Activated CD4-positive, CD25-positive, alpha-beta regulatory T cell treated with anti-CD3 and anti-CD28 coated beads, Interleukin-2, amount 50 U/mL, for 72 hours (primary cell): ENCODE measurements around the gene SCARB1.

ENCODE experiments used
- DNase-seq: peaks from one replicate; pipeline ENCODE4 v3.0.0; 2021

SCARB1 gene

GRCh38 chr12:124741211-124741610, 122.5 kb downstream of the SCARB1 start:
- no peak for DNase-seq

DNA sequence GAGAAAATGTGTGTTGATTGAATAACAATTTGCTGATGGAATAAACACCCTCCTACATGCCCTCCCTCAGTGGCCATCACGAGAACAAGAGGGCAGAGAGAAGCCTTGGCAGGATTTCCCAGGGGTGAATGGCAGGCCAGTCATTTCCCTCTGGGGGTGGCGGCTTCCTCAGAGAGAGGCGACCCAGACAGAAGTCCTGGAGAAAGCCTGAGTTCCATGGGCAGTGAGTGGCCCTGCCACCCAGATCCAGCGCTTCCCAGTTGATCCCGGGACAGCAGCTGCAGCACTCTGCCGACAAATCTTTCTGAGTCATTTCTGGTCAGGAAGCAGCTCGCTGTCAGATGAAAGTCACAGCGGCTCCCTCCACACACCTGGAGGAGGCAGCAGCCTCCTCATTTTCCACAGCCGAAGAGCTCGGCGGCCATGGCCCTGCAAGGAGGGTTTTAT, 123.0 kb downstream of the SCARB1 start:
- no peak for DNase-seq

- DNase-seq: no peak
Measured at GRCh38 chr12:124739953-124740561, 123.6 kb downstream of the SCARB1 start.

- no peak for DNase-seq
Measured at GRCh38 chr12:124738636-124739467, 124.8 kb downstream of the SCARB1 start.

DNA sequence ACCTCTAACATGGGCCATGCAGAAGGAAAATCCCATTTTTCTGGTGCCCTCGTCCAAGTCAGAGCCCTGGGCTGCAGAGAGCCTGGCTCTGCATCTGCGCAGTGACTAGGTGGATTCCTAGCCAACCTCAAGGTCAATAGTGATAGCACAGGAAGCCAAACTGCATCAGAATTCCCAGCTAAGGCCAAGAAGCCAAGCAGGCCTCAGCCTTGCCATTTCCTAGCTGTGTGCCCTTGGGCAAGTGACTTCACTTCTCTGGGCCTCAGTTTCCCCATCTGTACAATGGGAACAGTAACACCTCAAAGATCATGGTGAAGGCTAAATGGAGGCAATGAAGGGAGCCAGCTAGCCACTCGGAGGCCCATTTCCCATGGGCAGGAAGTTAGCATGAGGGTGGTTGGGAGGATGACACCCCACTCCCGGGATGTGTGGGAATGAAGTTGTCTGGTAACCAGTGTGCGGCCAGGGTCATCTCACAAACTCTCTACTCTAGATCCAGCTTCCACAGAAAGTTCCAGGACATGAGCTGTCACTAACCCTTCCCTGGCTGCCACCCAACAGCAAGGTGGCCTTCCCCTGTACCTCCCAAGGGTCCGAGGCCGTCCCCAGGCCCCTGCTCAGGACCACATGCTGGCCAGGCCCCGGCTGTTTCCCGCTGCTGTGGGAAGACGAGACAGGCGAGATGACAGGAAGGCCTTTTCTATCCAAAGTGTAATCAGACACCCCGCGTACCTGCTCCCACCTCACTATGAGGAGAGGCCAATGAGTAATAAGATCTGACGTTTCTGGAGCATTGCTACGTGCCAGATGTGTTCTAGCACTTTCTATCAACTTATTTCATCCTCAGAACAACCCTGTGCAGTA, 125.7 kb downstream of the SCARB1 start:
- no peak for DNase-seq

DNA sequence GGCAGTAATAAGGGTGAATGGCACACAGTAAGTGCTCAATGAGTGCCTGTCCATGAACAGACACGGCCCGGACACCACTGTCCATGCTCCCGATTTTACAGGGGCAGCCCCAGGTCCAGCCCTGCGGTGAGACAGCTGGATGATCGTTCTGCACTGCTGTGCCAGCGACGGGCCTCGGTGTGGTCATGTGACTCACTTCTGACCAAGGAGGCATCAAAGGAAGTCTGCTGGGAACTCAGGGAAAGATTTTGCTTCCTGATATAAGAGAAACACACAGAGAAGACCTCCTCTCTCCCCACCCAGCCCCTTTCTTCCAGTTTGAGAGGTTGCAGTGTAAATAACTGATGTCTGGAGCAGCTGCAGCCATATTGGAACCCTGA, 126.6 kb downstream of the SCARB1 start:
- DNase-seq: no peak

DNA sequence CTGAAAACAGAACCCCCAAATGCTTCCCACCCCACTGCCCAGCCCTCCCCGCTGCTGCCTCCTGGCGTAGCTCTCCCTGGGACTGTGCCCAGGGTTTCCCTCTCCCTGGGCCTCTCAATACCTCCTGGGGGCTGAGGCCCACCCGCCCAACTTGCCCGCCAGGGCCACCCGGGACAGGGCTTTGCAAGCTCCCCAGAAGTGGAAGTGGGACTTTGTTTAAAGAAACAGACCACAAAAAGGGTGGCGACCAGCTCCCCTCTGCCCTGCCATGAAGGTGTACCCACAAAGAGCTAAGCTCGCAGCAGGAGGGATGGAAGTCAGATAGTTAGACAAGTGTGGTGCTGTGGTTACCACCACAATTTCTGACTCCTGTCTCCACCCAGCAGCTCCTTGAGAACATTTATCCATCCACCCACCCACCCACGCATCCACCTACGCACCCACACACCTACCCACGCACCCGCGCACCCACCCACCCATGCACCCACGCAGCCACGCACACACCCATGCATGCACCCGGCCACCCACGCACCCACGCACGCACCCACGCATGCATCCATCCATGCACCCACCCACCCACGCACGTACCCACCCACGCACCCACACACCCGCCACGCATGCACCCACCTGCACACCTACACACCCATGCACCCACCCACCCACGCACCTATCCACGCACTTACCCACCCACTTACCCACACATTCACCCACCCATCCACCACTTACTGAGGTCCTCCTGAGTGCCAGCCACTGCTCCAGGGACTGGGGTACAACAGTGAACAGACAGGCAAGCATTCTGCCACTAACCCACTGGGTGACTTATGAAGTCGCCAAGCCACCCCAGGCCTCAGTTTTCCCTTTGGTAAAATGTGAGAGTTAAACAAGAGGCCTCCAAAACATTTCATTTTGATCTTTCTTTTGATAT, 127.3 kb downstream of the SCARB1 start:
- DNase-seq: no peak

- DNase-seq: no peak
Measured at GRCh38 chr12:124734224-124734788, 129.4 kb downstream of the SCARB1 start.

- no peak for DNase-seq
Measured at GRCh38 chr12:124733086-124733485, 130.6 kb downstream of the SCARB1 start.

- DNase-seq: no peak
Measured at GRCh38 chr12:124732275-124733075, 131.2 kb downstream of the SCARB1 start.

- DNase-seq: no peak
Measured at GRCh38 chr12:124731869-124732268, 131.8 kb downstream of the SCARB1 start.

- DNase-seq: no peak
Measured at GRCh38 chr12:124730455-124730932, 133.2 kb downstream of the SCARB1 start.

DNA sequence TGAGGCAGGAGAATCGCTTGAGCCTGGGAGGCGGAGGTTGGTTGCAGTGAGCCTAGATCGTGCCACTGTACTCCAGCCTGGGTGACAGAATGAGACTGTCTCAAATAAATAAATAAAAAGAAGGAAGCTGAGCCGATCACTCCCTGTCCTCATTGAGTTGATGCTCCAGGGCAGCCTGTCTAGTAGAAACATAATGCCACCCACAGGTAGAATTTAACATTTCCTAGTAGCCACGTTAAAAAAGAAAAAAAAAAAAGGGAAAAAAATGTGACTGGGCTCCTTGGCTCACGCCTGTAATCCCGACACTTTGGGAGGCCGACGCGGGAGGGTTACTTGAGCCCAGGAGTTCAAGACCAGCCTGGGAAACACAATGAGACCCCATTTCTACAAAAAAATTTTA, 135.7 kb downstream of the SCARB1 start:
- DNase-seq: no peak

DNA sequence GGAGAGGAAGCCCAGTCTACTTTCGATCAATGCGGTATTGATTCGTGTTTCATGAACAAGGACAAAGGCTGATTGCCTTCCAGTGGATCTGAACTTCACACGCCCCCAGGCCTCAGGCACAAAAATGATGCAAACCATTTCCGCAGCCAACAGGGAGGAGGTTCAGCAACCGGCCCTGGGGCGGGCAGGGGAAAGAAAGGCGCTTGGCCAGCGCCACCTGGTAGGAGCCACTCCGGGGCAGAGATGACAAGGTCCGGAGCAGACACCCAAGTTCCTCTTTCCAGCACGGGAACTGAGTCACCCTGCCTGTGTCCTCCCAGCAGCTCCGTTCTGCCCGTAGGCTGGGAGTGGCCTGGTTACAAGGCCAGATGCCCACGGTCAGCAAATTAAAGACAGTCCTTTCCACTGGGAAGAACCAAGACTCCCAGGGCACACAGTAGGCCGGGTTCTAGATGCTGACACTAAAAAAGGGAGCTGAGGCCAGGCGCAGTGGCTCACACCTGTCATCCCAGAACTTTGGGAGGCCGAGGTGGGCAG, 136.3 kb downstream of the SCARB1 start:
- no peak for DNase-seq
